EL (cell line): ENCODE measurements around the gene OSBPL3.

Experiments
- DNase-seq: peaks from one replicate; pipeline ENCODE4 v3.0.0-alpha.2; 2016

OSBPL3 gene

GRCh38 chr7:24752073-24752800 is 227.7 kb downstream of the OSBPL3 start:
- DNase-seq, result no peak

- no peak for DNase-seq
These were observed 228.5 kb downstream of the OSBPL3 start for GRCh38 chr7:24751484-24751883.

- DNase-seq, result peak; percentile 27
These were observed 229.4 kb downstream of the OSBPL3 start for GRCh38 chr7:24750441-24751055.

- no peak for DNase-seq
These were observed 231.5 kb downstream of the OSBPL3 start for GRCh38 chr7:24748521-24748920.
